NCI-H526 treated with DMSO at 0.1 percent for 48 hours (cell line): Measurements from ENCODE around the gene GSTM4.
"Not testable (repeated sequence)": the region's sequence is repeated elsewhere in the genome, so short reads cannot be mapped to it uniquely, and the experiment has no call there.

Experiments used
- DNase-seq: peaks from one replicate; lab custom pipeline; 2025; lab: John Stamatoyannopoulos, UW

The GSTM4 gene

GRCh38 chr1:109639063-109639840 lies 16.6 kb upstream of the GSTM4 start:
- no peak for DNase-seq

DNA sequence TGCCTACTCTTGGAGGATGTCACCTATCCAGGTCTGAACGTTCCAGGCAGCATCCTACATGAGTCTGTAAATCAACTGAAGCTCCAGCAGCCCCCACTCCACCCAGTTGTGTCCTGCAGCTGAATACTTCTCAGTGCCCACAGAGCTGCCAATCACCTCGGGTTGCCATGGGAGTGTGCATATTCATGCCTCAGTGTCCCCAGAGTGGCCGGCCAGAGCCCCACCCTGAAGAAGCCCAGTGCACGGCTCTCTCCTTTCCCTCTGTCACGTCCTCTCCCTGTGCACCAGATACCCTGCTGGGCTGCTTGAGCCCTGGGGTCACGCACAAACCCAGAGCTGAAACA lies 16.1 kb upstream of the GSTM4 start:
- DNase-seq: no peak

DNA sequence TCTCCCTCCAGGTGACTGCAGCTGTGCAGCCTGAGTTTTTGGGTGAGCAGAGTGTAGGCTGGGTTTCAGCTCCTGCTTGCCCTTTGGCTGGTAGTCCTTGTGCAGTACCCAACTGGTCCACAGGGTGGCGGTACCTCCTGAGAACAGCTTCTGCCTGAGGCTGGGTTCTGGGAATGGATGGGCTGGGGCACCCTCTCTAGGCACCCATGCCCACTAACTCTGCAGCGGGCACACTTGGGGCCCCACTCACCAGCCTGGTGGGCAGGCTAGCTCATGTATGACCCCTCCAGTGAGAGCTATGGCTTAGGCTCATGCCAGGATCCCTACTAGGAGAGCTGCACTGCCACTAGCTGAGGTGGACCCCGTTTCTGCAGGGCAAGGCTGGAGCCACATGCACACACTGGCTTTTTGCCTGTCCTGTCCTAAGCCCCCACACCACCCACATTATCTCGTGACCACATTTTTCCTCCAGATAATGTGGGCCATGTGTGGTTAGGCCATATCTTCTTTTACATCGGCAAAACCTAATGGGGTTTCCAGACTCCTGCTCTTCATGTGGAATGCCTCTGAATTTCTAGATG lies 15.5 kb upstream of the GSTM4 start:
- peak; percentile 41 for DNase-seq

GRCh38 chr1:109641078-109641740 lies 14.7 kb upstream of the GSTM4 start:
- DNase-seq: no peak

GRCh38 chr1:109641861-109642260 lies 14.0 kb upstream of the GSTM4 start:
- no peak for DNase-seq

DNA sequence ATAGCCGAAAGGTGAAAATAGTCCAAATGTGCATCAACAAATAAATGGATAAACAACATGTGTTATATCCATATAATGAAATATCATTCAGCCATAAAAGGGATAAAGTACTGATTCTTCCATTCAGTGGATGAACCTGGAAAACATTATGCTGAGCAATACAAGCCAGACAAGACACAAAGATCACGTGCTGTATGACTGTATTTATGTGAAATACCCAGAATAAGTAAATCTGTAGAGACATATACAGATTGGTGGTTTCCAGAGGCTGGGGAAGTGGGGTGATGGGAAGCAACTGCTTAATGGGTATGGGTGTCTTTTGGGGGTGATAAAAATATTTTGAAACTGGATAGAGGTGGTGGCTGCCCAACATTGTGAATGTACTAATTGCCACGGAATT lies 13.3 kb upstream of the GSTM4 start:
- DNase-seq: no peak

- DNase-seq: peak; percentile 48
These were observed 12.3 kb upstream of the GSTM4 start for GRCh38 chr1:109643385-109644230.

DNA sequence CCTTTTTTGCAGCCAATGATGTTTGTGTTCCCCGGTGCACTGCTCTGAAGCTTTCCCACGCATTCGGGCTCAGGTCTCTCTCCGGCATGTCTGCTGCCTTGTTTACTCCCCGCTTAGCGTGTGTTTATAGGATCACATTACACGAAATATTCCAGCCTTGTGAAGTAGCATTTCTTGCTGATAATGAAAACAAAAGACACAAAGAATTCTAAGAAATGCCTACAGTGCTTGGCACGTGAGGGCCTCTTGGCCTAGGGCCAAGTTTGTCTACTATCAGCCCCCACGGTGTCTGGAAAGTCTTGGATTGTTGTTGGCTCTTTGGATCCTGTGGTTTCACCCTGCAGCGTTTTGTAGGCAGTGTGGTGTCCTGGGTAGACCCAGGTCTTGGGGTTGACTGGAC lies 11.2 kb upstream of the GSTM4 start:
- no peak for DNase-seq

- DNase-seq: no peak
These were observed 6.4 kb upstream of the GSTM4 start for GRCh38 chr1:109649491-109649914.

- no peak for DNase-seq
These were observed 5.3 kb upstream of the GSTM4 start for GRCh38 chr1:109650609-109651008.

GRCh38 chr1:109652402-109652801 lies 3.5 kb upstream of the GSTM4 start:
- no peak for DNase-seq

DNA sequence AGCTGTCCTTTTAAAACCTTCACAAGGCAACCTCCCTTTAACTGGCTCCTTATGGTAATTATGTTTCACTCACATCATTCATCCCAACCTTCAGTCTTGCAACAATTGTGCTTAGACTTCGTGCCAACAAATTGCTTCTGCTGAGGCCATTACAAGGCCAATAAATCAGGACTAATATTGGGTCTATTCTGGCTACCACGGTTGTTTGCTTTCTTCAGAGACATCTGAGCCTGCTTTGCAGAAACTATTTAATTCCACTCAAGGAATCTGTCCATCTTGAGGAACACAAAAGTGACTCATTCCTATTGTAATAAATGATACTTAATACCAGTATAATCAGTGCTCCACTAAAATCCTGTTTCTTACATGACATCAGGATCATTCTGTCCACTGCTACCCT lies 2.6 kb upstream of the GSTM4 start:
- no peak for DNase-seq

DNA sequence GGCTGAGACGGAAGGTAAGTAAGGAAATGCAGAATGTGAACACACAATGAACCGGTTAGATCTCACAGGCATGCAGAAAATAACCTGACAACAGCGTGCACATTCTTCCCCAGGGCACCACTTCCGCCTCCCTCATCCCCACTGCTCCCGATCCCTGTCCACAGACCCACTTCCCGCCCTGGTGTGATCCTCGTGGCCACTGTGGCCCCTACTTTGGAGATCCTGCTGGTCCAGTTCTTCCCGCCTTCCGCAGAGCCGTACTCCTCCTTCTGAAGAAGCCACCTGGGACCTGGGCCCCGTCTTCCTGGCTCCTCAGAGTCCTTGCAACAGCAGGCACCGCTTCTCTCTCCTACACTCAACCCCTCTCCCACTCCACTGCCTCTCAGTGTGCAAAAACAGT lies 1.4 kb upstream of the GSTM4 start:
- no peak for DNase-seq

- no peak for DNase-seq
These were observed 1.5 kb downstream of the GSTM4 start for GRCh38 chr1:109657395-109657794.

DNA sequence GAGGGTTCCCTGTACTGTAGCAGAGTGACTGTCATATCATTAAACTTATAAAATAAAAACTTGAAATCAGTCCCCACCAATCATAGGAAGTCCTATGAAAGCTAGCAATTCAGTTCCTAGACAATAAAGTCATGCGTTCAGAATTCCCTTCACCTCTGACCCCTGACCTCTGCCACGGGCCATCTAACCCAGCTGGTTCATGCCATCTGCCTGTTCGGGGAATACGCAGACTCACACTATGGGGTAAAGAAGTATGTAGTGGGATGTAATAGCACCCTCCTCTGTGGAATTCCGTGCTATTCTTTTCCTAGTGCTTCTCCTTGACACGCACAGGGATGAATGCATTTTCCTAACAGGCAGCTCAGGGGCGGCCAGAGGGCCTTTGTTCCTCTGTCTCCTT lies 2.1 kb downstream of the GSTM4 start:
- no peak for DNase-seq

DNA sequence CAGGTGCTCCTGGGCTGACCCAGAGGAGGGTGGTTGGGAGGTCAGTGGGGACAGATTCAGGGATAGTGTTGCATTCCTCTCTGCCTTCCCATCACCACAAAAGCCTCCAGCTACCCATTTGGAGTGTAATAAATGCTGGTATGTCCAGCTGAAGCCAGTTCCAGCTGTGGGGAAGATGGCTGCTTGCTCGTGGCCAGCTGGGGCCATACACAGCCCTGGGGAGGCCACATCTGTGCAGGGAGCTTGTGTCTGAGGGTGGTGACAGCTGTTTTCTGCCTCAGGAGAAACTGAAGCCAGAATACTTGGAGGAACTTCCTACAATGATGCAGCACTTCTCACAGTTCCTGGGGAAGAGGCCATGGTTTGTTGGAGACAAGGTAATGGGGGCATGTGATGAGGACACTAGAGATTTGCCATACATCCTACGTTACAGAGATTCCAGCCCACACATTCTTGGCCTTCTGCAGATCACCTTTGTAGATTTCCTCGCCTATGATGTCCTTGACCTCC lies 2.7 kb downstream of the GSTM4 start:
- DNase-seq: no peak

- DNase-seq: no peak
These were observed 3.2 kb downstream of the GSTM4 start for GRCh38 chr1:109659145-109659544.

DNA sequence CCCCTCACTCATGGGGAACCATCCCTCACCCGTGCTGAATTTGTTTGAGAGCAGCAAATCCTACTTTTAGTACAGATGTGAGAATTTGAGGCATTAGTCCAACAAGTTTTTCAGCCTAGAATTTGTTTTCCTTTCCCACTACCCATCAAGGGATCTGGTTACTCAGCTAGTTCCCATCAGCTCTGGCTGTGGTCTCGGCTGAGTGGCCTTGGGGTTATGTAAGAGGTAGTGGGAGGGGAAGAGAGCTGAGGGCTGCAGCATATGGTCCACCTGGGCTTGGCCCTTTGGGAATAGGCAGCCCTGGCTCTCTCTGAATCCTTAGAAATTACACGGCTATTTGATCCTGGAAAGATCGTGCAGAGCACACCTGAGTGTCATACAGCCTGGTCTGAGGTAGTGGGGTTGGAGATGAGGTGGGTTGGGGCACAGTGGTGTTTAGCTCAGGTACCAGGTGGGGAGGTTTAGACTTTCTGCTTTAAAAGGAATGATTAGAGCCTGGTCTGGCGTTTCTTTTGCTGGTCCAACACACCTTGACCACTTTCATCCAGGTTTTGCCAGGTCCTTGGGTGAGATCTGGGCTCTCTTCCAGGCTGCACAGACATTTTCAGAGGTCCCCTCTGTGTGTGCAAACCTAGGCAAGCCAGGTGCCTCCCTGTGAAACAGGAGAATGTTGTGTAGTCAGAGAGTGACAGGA lies 4.2 kb downstream of the GSTM4 start:
- DNase-seq: peak; percentile 67

DNA sequence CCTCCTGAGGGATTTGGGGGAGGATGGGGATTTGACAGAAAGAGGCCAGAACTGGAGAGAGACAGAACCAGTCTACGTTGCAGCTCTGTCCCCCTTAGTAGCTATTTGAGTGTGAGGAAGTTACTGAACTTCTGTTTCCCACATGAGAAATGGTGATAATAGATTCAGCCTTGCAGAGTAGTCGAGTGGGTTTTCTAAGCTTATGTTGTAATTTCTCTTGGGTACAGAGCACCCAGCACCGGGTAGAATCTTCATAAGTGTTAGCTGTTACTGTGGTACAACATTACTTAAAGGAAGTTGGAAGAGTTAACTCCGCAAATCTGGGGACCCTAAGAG lies 4.8 kb downstream of the GSTM4 start:
- DNase-seq: not testable (repeated sequence)

- no peak for DNase-seq
These were observed 5.5 kb downstream of the GSTM4 start for GRCh38 chr1:109661391-109661790.

- DNase-seq: no peak
These were observed 8.8 kb downstream of the GSTM4 start for GRCh38 chr1:109664671-109665070.
